ENCODE measurements around the gene FBH1. TPM values are rescaled to one million over a fixed set of nuclear protein-coding genes. Genes with fewer than 3 reads are reported as not detected.
"Not testable (repeated sequence)": the region's sequence is repeated elsewhere in the genome, so short reads cannot be mapped to it uniquely, and the experiment has no call there.

The FBH1 gene
- polyA plus RNA-seq, 1 experiment, result 65.2 TPM

DNA sequence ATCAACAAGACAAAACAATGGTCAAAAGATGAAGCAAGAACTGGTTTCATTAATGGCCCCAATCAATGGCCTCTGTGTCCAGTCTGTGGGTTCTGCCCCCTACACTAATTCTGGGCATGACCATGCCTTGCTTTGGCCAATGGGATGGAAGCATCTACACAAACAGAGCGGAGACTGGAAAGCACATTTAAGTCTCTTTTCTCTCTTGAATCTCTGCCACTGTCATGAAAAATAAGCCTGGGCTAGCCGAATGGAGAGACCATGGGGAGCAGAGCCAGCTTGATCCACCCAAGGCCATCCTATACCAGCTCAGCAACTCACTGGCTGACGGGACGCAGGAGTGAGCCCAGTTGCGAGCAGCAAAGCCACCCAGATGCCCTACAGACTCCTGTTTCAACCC is 31.2 kb upstream of the FBH1 start:
- Histone ChIP-seq H3K9me3 (ENCODE audit: control insufficient read depth, insufficient read depth, low read length) (peaks cover 2% of the 10 kb centered on the region; the same call in 1 of the 2 replicates), H3K27me3 (ENCODE audit: control insufficient read depth, insufficient read depth, low read length) (peaks cover 2% of the 10 kb centered on the region), H3K4me3 (ENCODE audit: low read depth, low read length) (no peak overlapping the region), H3K27ac (ENCODE audit: low read depth, low read length) (no peak overlapping the region)
- TF ChIP-seq CTCF (IDR thresholded peaks at IDR 0.05; ENCODE audit: low read depth, low read length), result no peak
- POLR2A ChIA-PET, result interaction anchor here (0.7 kb wide), 1 partner anchor 86 kb away, joined by 3 read pairs; no protein-coding TSS in a partner anchor
- DNase-seq (ENCODE audit: low read depth, low spot score), result no peak
- CTCF ChIA-PET, result interaction anchor here (0.6 kb wide), 1 partner anchor 72 kb away, joined by 5 read pairs; no protein-coding TSS in a partner anchor

DNA sequence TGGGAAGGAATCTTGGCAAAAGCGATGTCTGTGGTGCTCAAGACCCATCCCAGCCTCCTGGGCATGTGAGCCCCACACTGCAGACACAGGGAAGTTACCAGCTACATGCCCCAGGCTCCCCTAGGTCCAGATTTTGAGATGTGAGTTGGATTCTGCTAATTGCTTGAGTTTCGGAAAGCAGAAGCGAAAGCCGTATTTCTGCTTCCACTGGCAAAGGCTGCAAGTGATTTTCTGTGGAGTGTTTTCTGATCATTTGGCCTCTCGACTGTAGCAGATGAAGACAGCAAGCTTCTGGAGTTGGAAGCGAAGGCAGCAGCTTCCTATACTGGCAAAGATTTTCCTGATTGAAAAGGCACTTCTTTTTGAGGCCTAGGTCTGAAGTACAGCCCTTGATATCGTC is 30.0 kb upstream of the FBH1 start:
- peaks cover 2% of the 10 kb centered on the region for H3K27me3 ChIP-seq (ENCODE audit: control insufficient read depth, insufficient read depth, low read length)
- CTCF ChIA-PET, result interaction anchor here (1.3 kb wide), 1 partner anchor 11 kb away, joined by 3 read pairs; no protein-coding TSS in a partner anchor
- TF ChIP-seq CTCF (IDR thresholded peaks at IDR 0.05; ENCODE audit: low read depth, low read length), result no peak
- H3K9me3 ChIP-seq (ENCODE audit: control insufficient read depth, insufficient read depth, low read length), result peaks cover 2% of the 10 kb centered on the region; the same call in 1 of the 2 replicates
- H3K27ac ChIP-seq (ENCODE audit: low read depth, low read length), result no peak overlapping the region
- no peak overlapping the region for H3K4me3 ChIP-seq (ENCODE audit: low read depth, low read length)
- no peak for DNase-seq (ENCODE audit: low read depth, low spot score)
- POLR2A ChIA-PET, result interaction anchor here (0.7 kb wide), 1 partner anchor 414 kb away, joined by 3 read pairs; no protein-coding TSS in a partner anchor

DNA sequence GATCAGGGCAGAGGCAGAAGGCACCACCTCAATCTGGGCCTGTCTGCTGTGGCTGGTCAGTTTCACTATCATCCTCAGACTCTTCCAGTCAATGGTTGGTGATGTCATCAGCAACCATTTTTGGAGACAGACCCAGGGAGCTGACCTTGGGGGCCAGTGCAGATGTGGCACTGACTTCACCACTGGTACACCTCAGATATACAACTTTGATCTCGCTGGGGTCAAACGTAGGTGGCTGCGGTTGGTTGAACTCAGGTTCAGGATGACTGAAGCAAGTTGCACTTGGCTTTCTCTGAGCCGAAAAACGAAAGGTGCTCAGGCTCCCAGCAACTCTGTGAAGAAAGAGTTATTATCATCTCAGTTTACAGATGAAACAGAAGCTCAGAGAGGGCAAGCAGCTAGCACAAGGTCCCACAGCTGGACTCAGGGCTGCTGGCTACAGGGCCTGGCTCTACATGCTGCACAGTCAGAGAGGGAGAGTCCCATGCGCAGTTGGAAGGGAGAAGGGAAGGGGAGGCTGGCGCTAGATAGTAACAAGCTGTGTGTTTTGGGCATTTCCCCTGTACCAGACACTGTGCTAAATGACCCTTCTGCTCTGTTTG is 27.6 kb upstream of the FBH1 start:
- CTCF ChIA-PET, result interaction anchor here (2.0 kb wide), 1 partner anchor 11 kb away, joined by 9 read pairs; no protein-coding TSS in a partner anchor

DNA sequence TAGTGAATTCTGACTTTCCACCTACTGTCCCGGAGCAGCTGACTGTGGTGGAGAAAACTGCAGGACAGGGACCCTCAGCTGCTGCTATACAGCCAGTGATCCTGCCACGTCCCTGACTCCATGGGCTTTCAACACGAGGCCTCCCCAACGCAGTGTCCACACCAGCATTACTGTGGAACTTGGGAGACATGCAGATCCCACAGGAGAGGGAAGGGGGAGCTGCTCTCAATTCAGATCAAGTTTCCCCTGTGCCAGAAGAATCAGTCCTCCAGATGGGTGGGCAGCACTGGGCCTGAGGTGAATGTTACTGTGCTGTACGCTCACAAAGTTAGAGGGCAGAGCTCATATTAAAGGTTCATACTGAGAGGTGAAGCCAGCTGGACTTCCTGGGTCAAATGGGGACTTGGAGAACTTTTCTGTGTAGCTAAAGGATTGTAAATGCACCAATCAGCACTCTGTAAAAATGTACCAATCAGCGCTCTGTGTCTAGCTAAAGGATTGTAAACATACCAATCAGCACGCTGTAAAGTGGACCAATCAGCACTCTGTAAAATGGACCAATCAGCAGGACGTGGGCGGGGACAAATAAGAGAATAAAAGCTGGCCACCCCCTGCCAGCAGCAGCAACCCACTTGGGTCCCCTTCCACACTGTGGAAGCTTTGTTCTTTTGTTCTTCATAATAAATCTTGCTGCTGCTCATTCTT is 26.9 kb upstream of the FBH1 start:
- DNase-seq (ENCODE audit: low read depth, low spot score); POLR2A ChIA-PET; H3K4me3 ChIP-seq (ENCODE audit: low read depth, low read length); H3K9me3 ChIP-seq (ENCODE audit: control insufficient read depth, insufficient read depth, low read length); H3K27ac ChIP-seq (ENCODE audit: low read depth, low read length); H3K27me3 ChIP-seq (ENCODE audit: control insufficient read depth, insufficient read depth, low read length): not testable (repeated sequence)
- CTCF ChIA-PET, result interaction anchor here (2.0 kb wide), 1 partner anchor 10 kb away, joined by 9 read pairs; no protein-coding TSS in a partner anchor

More for the DNA sequence above, 27.6 kb upstream of the FBH1 start:
- H3K4me3 ChIP-seq (ENCODE audit: low read depth, low read length), result no peak overlapping the region
- DNase-seq (ENCODE audit: low read depth, low spot score), result no peak
- POLR2A ChIA-PET, result interaction anchor here (0.8 to 1.2 kb wide), 2 partner anchors 18 to 49 kb away, joined by 5 to 6 read pairs; partner anchors contain the start of gene GDI2
- H3K9me3 ChIP-seq (ENCODE audit: control insufficient read depth, insufficient read depth, low read length), result peaks cover 2% of the 10 kb centered on the region; the same call in 1 of the 2 replicates
- TF ChIP-seq CTCF (IDR thresholded peaks at IDR 0.05; ENCODE audit: low read depth, low read length), result no peak
- H3K27ac ChIP-seq (ENCODE audit: low read depth, low read length), result no peak overlapping the region
- H3K27me3 ChIP-seq (ENCODE audit: control insufficient read depth, insufficient read depth, low read length), result no peaks in the 10 kb centered on the region

- CTCF ChIA-PET; H3K27me3 ChIP-seq (ENCODE audit: control insufficient read depth, insufficient read depth, low read length); DNase-seq (ENCODE audit: low read depth, low spot score); H3K27ac ChIP-seq (ENCODE audit: low read depth, low read length); H3K4me3 ChIP-seq (ENCODE audit: low read depth, low read length); POLR2A ChIA-PET: not testable (repeated sequence)
- H3K9me3 ChIP-seq (ENCODE audit: control insufficient read depth, insufficient read depth, low read length), result peaks cover 13% of the 10 kb centered on the region
Measured at GRCh38 chr10:5866451-5867081, 23.5 kb upstream of the FBH1 start.

DNA sequence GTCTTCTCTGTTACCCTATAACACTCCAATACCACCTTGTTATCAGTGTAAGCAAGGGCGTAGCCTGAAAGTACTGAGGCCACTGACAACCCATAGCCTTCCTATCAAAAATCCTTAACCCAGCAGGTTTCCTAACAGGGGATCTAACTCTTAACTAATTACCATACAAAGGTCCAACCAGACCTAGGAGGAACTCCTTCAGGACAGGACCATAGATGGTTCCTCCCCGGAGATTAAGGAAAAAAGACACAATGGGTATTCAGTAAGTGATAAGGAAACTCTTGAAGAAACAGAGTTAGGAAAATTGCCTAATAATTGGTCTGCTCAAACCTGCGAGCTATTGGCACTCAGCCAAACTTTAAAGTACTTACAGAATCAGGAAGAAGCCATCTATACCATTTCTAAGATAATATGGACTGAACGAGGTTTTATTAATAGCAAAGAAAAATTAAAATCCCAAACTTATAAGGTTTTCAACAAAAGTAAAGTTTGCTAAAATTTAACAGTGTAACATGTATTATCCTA is 22.9 kb upstream of the FBH1 start:
- H3K9me3 ChIP-seq (ENCODE audit: control insufficient read depth, insufficient read depth, low read length), result peaks cover 13% of the 10 kb centered on the region
- H3K27me3 ChIP-seq (ENCODE audit: control insufficient read depth, insufficient read depth, low read length); CTCF ChIA-PET; H3K27ac ChIP-seq (ENCODE audit: low read depth, low read length); H3K4me3 ChIP-seq (ENCODE audit: low read depth, low read length); DNase-seq (ENCODE audit: low read depth, low spot score); POLR2A ChIA-PET: not testable (repeated sequence)

- H3K27me3 ChIP-seq (ENCODE audit: control insufficient read depth, insufficient read depth, low read length); DNase-seq (ENCODE audit: low read depth, low spot score); CTCF ChIA-PET; H3K4me3 ChIP-seq (ENCODE audit: low read depth, low read length); H3K27ac ChIP-seq (ENCODE audit: low read depth, low read length): not testable (repeated sequence)
- peaks cover 13% of the 10 kb centered on the region for H3K9me3 ChIP-seq (ENCODE audit: control insufficient read depth, insufficient read depth, low read length)
- POLR2A ChIA-PET, result interaction anchor here (0.9 kb wide), 1 partner anchor 22 kb away, joined by 3 read pairs; the partner anchor contains the start of genes ANKRD16 and FBH1
Measured at GRCh38 chr10:5868383-5868782, 21.7 kb upstream of the FBH1 start.
